Neuronal stem cell (in vitro differentiated cells): ENCODE results near the gene OR51S1.

ENCODE experiments used
- DNase-seq: peaks from one replicate; pipeline ENCODE4 v3.0.0-alpha.2; 2013; ENCODE audit warnings: low spot score
- H2AFZ ChIP-seq: one replicate; pipeline ENCODE4 v1.6.1; 2013; ENCODE audit warnings: mild to moderate bottlenecking, low read length, inconsistent platforms
- H2AK5ac ChIP-seq: 2 replicates; pipeline ENCODE4 v1.6.1; 2013; ENCODE audit warnings: low read depth, mild to moderate bottlenecking, inconsistent platforms, low read length, moderate library complexity, mixed read lengths
- H2BK120ac ChIP-seq: 2 replicates; pipeline ENCODE4 v1.6.1; 2013; ENCODE audit warnings: low read depth, mild to moderate bottlenecking, inconsistent platforms, low read length, moderate library complexity, mixed read lengths
- H2BK12ac ChIP-seq: one replicate; pipeline ENCODE4 v1.6.1; 2013; ENCODE audit warnings: low read length, inconsistent platforms
- H2BK15ac ChIP-seq: 2 replicates; pipeline ENCODE4 v1.6.1; 2013; ENCODE audit warnings: mild to moderate bottlenecking, low read length, inconsistent platforms, mixed read lengths
- H2BK5ac ChIP-seq: one replicate; pipeline ENCODE4 v1.6.1; 2013; ENCODE audit warnings: inconsistent platforms, mild to moderate bottlenecking, low read length, moderate library complexity
- H3K14ac ChIP-seq: one replicate; pipeline ENCODE4 v1.6.1; 2013; ENCODE audit warnings: low read length, inconsistent platforms
- H3K18ac ChIP-seq: 2 replicates; pipeline ENCODE4 v1.6.1; 2013; ENCODE audit warnings: low read length, inconsistent platforms
- H3K23ac ChIP-seq: 2 replicates; pipeline ENCODE4 v1.6.1; 2013; ENCODE audit warnings: low read depth, mild to moderate bottlenecking, mixed read lengths, low read length, inconsistent platforms; ENCODE audit not compliant: poor library complexity
- H3K27ac ChIP-seq: replicated peaks from 3 replicates; pipeline ENCODE4 v1.5.1; 2013; ENCODE audit warnings: low read length, inconsistent platforms
- H3K27me3 ChIP-seq, 3 experiments: 2 replicates each; pipeline ENCODE4 v1.6.1; 2013; ENCODE audit warnings: low read length in 3 of 3, mild to moderate bottlenecking in 2 of 3, inconsistent platforms in 1 of 3, low read depth in 1 of 3, mixed read lengths in 1 of 3, moderate library complexity in 1 of 3; ENCODE audit not compliant: control insufficient read depth in 3 of 3, insufficient read depth in 3 of 3
- H3K36me3 ChIP-seq, 2 donors: replicated peaks in 1 of 2; 2 replicates each; pipeline ENCODE4 v1.6.1; 2013; ENCODE audit warnings: low read length in 2 of 2; ENCODE audit not compliant: control insufficient read depth in 2 of 2, insufficient read depth in 2 of 2
- H3K4ac ChIP-seq: 2 replicates; pipeline ENCODE4 v1.6.1; 2013; ENCODE audit warnings: inconsistent platforms, mild to moderate bottlenecking, low read length, moderate library complexity
- H3K4me1 ChIP-seq, 2 donors: 1 replicate in 1 of 2; 2 replicates in 1 of 2; pipeline ENCODE4 v1.6.1; 2013; ENCODE audit warnings: low read length in 2 of 2, low read depth in 1 of 2; ENCODE audit not compliant: control insufficient read depth in 2 of 2, insufficient read depth in 1 of 2
- H3K4me2 ChIP-seq: one replicate; pipeline ENCODE4 v1.6.1; 2013; ENCODE audit warnings: mild to moderate bottlenecking, low read length, inconsistent platforms; ENCODE audit not compliant: insufficient read depth, poor library complexity, severe bottlenecking
- H3K4me3 ChIP-seq, 2 donors: 2 replicates each; pipeline ENCODE4 v1.5.1; 2013; ENCODE audit warnings: low read length in 2 of 2, mild to moderate bottlenecking in 2 of 2, inconsistent platforms in 1 of 2, moderate library complexity in 1 of 2
- H3K79me1 ChIP-seq: one replicate; pipeline ENCODE4 v1.6.1; 2013; ENCODE audit warnings: low read depth, mild to moderate bottlenecking, inconsistent platforms, low read length, moderate library complexity
- H3K9ac ChIP-seq: one replicate; pipeline ENCODE4 v1.6.1; 2013; ENCODE audit warnings: mild to moderate bottlenecking, low read depth, low read length, inconsistent platforms; ENCODE audit not compliant: poor library complexity
- H3K9me3 ChIP-seq, 2 donors: replicated peaks in 1 of 2; 2 replicates each; pipeline versions ENCODE3 to v1.6.1; 2013; ENCODE audit warnings: low read length in 2 of 2, mild to moderate bottlenecking in 2 of 2, inconsistent platforms in 1 of 2, low read depth in 1 of 2, mixed read lengths in 1 of 2, moderate library complexity in 1 of 2; ENCODE audit not compliant: control insufficient read depth in 2 of 2, insufficient read depth in 1 of 2
- H4K8ac ChIP-seq: one replicate; pipeline ENCODE4 v1.6.1; 2013; ENCODE audit warnings: low read depth, mild to moderate bottlenecking, inconsistent platforms, low read length, moderate library complexity
- H4K91ac ChIP-seq: one replicate; pipeline ENCODE4 v1.6.1; 2013; ENCODE audit warnings: low read length, low read depth, mild to moderate bottlenecking, inconsistent platforms; ENCODE audit not compliant: poor library complexity
- WGBS, 2 donors: extraction: QIAGEN DNeasy Blood & Tissue Kit; methylation state at CpG; one replicate each; pipeline ENCODE4 v1.1.7; 2013; ENCODE audit warnings: missing lambda C conversion rate in 2 of 2, mixed read lengths in 1 of 2; ENCODE audit not compliant: insufficient read length in 2 of 2, insufficient replicate concordance in 1 of 2; ENCODE audit errors: extremely low coverage in 2 of 2; 5-methylcytosine and 5-hydroxymethylcytosine counted together

OR51S1 gene

DNA sequence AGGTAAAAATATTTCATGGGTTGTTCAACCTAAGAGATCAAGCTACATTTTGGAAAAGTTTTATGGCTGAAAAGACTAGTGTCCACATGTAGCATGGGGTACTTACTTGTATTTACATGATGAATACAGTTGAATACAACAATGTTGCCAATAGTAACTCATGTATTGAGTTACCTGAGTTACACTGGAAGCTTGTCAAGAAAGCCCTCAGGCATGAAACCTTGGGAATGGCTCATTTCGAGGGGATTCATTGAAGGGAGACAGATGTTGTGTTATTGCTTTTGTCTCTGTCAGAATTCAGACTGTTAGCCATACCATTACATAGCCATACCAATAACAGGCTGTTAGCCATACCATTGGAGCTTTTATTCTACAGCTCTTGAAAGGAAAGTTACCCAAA is 18.7 kb downstream of the OR51S1 start:
- no peak overlapping the region for H2AFZ ChIP-seq
- no peak overlapping the region for H3K14ac ChIP-seq
- H2BK120ac ChIP-seq, result no peak overlapping the region
- DNase-seq, result no peak
- H3K27ac ChIP-seq, result no peak overlapping the region
- H4K91ac ChIP-seq, result no peak overlapping the region
- H3K9ac ChIP-seq, result no peak overlapping the region
- H3K36me3 ChIP-seq, result no peaks in the 10 kb centered on the region
- H3K18ac ChIP-seq, result no peak overlapping the region
- H3K23ac ChIP-seq, result no peak overlapping the region
- H3K79me1 ChIP-seq, result no peaks in the 10 kb centered on the region
- no peak overlapping the region for H3K4me2 ChIP-seq
- no peak overlapping the region for H3K4me3 ChIP-seq
- no peak overlapping the region for H2AK5ac ChIP-seq
- peaks cover 0 to 1% of the 10 kb centered on the region in 2 donors for H3K9me3 ChIP-seq
- H2BK15ac ChIP-seq, result no peak overlapping the region
- no peak overlapping the region for H2BK12ac ChIP-seq
- no peaks in the 10 kb centered on the region for H3K4me1 ChIP-seq
- no peak overlapping the region for H4K8ac ChIP-seq
- WGBS, 2 donors, result no CpG with 5 or more reads among the region's 1 CpG
- H3K4ac ChIP-seq, result no peak overlapping the region
- no peak overlapping the region for H2BK5ac ChIP-seq
- no peaks in the 10 kb centered on the region for H3K27me3 ChIP-seq

DNA sequence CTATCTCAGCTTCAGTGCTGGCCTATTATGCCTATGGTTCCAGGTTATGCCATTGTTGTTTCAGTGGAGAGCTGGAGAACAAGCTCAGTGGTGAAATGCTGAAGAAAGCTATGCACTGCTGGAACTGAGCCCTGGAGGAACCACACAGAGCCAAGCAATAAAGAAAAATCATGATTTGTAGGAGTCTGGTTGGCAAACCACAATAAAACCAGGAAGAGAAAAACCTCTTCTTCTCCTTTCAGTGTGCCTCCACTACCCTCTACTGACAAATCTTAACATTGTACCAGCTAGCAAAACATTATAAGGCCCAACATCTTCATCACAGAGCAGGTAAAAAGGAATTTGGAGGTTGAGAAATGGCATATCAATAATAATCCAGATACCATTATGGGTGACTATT is 22.6 kb downstream of the OR51S1 start:
- Histone ChIP-seq H3K27ac (no peak overlapping the region), H2BK120ac (no peak overlapping the region), H2AK5ac (no peak overlapping the region), H2BK15ac (no peak overlapping the region), H3K36me3 (no peaks in the 10 kb centered on the region), H3K23ac (no peak overlapping the region), H2BK5ac (no peak overlapping the region), H3K4me2 (no peak overlapping the region), H3K4ac (no peak overlapping the region), H3K14ac (no peak overlapping the region), H2AFZ (no peak overlapping the region), H4K91ac (no peak overlapping the region), H3K18ac (no peak overlapping the region), H3K9ac (no peak overlapping the region), H3K9me3 (no peaks in the 10 kb centered on the region), H2BK12ac (no peak overlapping the region), H3K4me1 (no peaks in the 10 kb centered on the region), H4K8ac (no peak overlapping the region), H3K4me3 (no peak overlapping the region), H3K27me3 (no peaks in the 10 kb centered on the region), H3K79me1 (no peaks in the 10 kb centered on the region)
- no peak for DNase-seq

DNA sequence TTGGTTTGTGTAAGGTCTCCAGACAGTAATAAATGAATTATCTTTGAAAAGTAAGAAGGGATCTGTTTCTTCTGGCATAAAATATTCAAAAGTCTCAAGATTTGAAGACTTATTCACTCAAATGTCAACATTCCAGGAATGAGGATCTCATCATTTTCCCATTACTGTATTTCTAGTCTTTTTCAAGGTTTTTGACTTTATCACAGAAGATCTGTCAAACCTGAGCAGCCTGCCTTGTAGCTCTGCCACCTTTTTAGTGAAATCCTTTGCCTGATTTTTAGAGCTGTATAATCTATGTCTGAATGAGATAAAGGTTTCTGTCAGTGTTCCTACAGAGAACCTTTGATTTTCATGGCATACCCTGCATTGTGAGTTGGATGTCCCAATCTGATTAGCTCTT is 23.9 kb downstream of the OR51S1 start:
- Histone ChIP-seq H3K27ac (no peak overlapping the region), H2BK120ac (no peak overlapping the region), H3K23ac (no peak overlapping the region), H2BK15ac (no peak overlapping the region), H3K79me1 (no peaks in the 10 kb centered on the region), H4K8ac (no peak overlapping the region), H2AFZ (no peak overlapping the region), H3K4me2 (no peak overlapping the region), H3K27me3 (no peaks in the 10 kb centered on the region), H3K4me1 (no peaks in the 10 kb centered on the region), H3K14ac (no peak overlapping the region), H3K9me3 (no peaks in the 10 kb centered on the region), H4K91ac (no peak overlapping the region), H3K36me3 (no peaks in the 10 kb centered on the region), H3K4me3 (no peak overlapping the region), H2BK5ac (no peak overlapping the region), H3K9ac (no peak overlapping the region), H3K4ac (no peak overlapping the region), H2AK5ac (no peak overlapping the region), H3K18ac (no peak overlapping the region), H2BK12ac (no peak overlapping the region)
- no peak for DNase-seq

DNA sequence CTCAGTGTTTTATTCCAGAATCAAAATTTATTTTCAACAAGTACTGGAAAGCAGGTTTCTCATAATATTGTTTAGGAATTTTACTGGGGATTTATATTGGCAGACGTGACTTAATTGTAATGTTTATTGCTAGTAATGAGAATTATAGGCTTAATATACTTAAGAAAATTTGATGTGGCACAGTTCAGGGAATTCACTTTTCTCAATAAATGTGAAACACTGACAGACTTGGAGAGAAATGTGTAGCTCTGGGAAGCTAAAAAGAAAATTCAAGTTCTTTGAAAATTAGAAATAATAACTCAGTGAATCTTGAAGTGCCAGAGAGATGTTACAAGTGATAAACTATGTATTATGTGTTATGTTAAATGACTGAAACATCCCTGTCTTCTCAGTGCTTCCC is 28.0 kb downstream of the OR51S1 start, which contains the start of gene OR51F2:
TSS of gene OR51F2 (plus strand) at position 301 of the 400 bp plus-strand sequence. CDS start 101 bp downstream, outside the sequence.
- H3K4me2 ChIP-seq, result no peak within 1 kb of the TSS
- no peak within 1 kb of the TSS for H2BK15ac ChIP-seq
- H3K4me1 ChIP-seq, result no peaks in the 10 kb centered on the region
- H3K4ac ChIP-seq, result no peak within 1 kb of the TSS
- H2BK12ac ChIP-seq, result no peak within 1 kb of the TSS
- WGBS, 2 donors, result no CpG with 5 or more reads among the region's 1 CpG
- H3K18ac ChIP-seq, result no peak within 1 kb of the TSS
- DNase-seq, result no peak
- H3K79me1 ChIP-seq, result no peaks in the 10 kb centered on the region
- H3K9me3 ChIP-seq, result no peaks in the 10 kb centered on the region
- H3K14ac ChIP-seq, result no peak within 1 kb of the TSS
- no peak within 1 kb of the TSS for H2BK5ac ChIP-seq
- no peaks in the 10 kb centered on the region for H3K36me3 ChIP-seq
- H3K4me3 ChIP-seq, result peak within 1 kb of the TSS in 1 of 2 donors; percentile 17
- no peak within 1 kb of the TSS for H4K8ac ChIP-seq
- no peak within 1 kb of the TSS for H2AK5ac ChIP-seq
- no peak within 1 kb of the TSS for H3K23ac ChIP-seq
- H2BK120ac ChIP-seq, result no peak within 1 kb of the TSS
- no peak within 1 kb of the TSS for H2AFZ ChIP-seq
- no peaks in the 10 kb centered on the region for H3K27me3 ChIP-seq
- H3K9ac ChIP-seq, result no peak within 1 kb of the TSS
- H4K91ac ChIP-seq, result no peak within 1 kb of the TSS
- H3K27ac ChIP-seq, result no peak within 1 kb of the TSS
